GM10266 (cell line): ENCODE measurements around the gene WNT9A.
"Not testable (repeated sequence)": the region's sequence is repeated elsewhere in the genome, so short reads cannot be mapped to it uniquely, and the experiment has no call there.

Experiments
- DNase-seq: peaks from one replicate; pipeline ENCODE4 v3.0.0; 2012; ENCODE audit errors: extremely low spot score
- CTCF ChIP-seq: IDR thresholded peaks from 2 replicates; pipeline ENCODE4 v1.5.1; 2012; ENCODE audit warnings: mild to moderate bottlenecking, low read depth; ENCODE audit not compliant: control insufficient read depth, insufficient read depth; ENCODE audit errors: missing control alignments

Gene WNT9A

GRCh38 chr1:227967815-227968214, 20.1 kb upstream of the WNT9A start:
- DNase-seq: not testable (repeated sequence)
- peak; percentile 31 for TF ChIP-seq CTCF

- DNase-seq: not testable (repeated sequence)
Observed at GRCh38 chr1:227966733-227967132, 19.0 kb upstream of the WNT9A start.

GRCh38 chr1:227961651-227962466, 14.1 kb upstream of the WNT9A start:
- TF ChIP-seq CTCF: no peak
- DNase-seq: no peak

GRCh38 chr1:227959325-227959860, 11.7 kb upstream of the WNT9A start:
- DNase-seq: no peak
- no peak for TF ChIP-seq CTCF

- no peak for DNase-seq
- TF ChIP-seq CTCF: no peak
Observed at GRCh38 chr1:227958617-227959324, 11.0 kb upstream of the WNT9A start.

- TF ChIP-seq CTCF: no peak
- no peak for DNase-seq
Observed at GRCh38 chr1:227955808-227956207, 8.1 kb upstream of the WNT9A start.

- TF ChIP-seq CTCF: no peak
- DNase-seq: no peak
Observed at GRCh38 chr1:227954163-227954850, 6.6 kb upstream of the WNT9A start.
